MM.1S (cell line): ENCODE measurements around the gene WDPCP.

Experiments
- CTCF ChIP-seq: fragments of 300-600 bp; sonication (generic); IDR thresholded peaks from 2 replicates; pipeline ENCODE4 v1.5.1; 2016; ENCODE audit warnings: antibody characterized with exemption, low read length, mixed read lengths
- EZH2 ChIP-seq: fragments of 300-600 bp; sonication (generic); optimal IDR thresholded peaks from 2 replicates; pipeline ENCODE3; 2017; ENCODE audit warnings: low read depth, mild to moderate bottlenecking, antibody characterized with exemption, low read length, mixed read lengths
- EZH2phosphoT487 ChIP-seq: fragments of 300-600 bp; sonication (generic); IDR thresholded peaks from 2 replicates; pipeline ENCODE4 v1.6.1; 2018; ENCODE audit warnings: antibody characterized with exemption, low read length

DNA sequence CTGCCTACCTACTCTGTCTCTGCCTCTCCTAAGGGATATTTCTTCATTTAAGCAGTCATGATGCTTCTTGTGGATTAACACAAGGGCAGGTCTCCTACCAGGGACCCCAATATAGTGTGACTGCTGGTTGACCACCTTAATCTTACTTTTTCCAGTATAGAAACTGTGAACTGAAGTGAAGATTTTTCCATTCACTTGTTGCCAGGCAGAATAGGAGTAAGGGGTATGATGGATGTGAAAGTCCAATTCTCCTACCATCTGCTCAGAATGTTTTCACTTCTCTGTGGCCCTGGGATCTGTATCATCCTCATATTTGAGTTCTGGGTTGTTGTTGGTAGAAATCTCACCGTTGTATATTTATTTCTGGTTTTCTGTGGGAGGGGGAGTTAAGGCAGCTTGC, 247.8 kb downstream of the WDPCP start:
- no peak for TF ChIP-seq CTCF
- no peak for TF ChIP-seq EZH2
- no peak for TF ChIP-seq EZH2phosphoT487
